Hippocampal formation (tissue), 2 donors: ENCODE results near the gene PCCA.
A peak's percentile ranks its signal among the peaks of the same experiment; 100 is the strongest.

Experiments used
- DNase-seq, 2 donors: peaks; one replicate each; lab custom pipeline; 2025; lab: John Stamatoyannopoulos, UW

The PCCA gene

DNA sequence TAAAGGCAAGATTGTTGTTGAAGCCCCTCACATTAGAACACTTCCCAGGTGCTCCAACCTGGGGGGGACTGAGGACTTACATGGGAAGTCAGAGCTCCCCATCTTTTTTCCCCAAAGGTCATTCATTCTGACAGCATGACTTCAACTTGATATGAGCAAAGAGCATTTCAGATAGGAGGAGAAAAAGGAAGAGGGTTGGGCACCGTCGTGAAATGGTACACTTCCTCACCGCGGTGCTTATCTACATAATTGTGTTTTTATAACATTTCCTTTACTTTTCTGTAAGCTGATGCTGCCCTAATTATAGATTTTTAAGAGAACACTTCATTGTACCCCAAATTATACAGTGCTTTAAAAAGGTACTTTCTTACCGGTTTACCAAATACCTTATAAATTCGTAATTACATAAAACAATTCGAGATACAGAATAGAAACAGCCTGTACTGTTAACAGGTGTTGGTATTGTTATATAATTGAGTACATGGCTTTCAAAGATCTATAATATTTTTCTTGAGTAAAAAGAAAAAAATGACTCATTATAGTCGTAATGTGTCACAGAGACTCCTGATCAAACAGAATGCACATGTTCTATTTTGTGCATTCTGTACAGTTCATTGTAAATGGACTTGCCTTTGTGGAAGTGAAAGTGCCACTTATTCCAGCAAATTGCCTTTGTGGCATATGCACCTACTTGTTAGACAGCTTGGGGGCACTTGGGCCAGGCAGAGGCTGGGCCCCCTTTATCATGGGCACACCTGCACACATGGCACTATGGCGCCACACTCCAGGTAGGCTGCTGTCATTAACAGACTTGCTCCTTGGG, 417.9 kb downstream of the PCCA start:
- DNase-seq: no peak

GRCh38 chr13:100508455-100508854, 419.6 kb downstream of the PCCA start:
- no peak for DNase-seq

DNA sequence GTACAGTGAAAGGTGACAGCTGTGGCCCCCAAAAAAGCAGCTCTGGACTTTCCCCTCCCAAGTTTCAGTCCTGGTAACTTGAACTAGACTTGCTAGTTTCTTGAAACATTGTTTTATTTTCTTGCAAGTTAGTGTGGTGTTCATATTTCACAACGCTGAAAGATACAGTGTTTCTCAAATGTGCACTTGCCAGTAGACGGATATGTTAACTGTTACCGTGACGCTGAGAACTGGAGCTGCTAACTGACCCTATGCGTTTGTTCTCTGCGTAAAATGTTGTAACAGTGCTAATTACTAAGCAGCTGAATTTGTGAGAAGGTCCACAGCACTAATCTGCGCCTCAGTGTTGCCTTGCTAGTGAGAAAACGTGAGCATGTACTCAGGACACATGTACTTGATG, 420.1 kb downstream of the PCCA start:
- DNase-seq: no peak

GRCh38 chr13:100510208-100510957, 421.5 kb downstream of the PCCA start:
- no peak for DNase-seq

DNA sequence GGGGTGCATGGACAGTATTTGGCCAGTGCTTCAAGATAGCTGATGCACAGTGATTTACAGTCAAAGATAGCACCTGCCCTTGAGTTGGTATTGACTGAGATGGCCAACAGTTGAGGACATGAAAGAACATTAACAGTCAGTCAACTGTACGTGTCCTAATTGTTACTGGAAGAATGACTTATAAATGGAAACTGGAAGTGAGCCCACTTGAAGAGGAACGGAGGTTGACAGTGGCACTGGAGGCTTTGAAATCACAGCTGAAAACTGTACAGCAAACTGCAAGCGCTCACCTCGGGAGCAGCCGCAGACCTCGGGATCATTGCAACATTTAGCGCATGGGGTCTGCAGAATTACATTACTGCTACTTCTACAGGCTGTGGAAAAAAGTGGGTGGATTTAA, 422.6 kb downstream of the PCCA start:
- no peak for DNase-seq

DNA sequence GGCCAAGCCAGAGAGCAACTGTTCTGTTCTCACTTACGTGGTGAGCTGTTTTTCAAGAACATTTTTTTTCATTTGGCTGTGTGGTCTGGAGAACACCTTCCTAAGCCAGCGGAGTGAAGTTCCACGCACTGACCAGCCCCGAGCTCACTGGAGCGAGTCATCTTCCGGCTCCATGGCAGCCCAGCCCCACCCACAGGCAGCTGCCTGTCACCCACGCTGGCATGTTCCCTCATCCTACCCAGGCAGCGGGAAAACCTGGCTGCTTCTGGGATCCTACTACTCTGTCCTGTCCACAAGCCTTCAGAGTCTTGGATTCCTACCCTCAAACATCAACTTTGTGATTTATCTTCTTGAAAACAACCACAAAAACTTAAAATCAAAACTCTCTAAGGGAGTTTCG, 423.5 kb downstream of the PCCA start:
- no peak for DNase-seq

GRCh38 chr13:100513171-100513570, 424.3 kb downstream of the PCCA start:
- DNase-seq: no peak

- DNase-seq: no peak
These were observed 425.2 kb downstream of the PCCA start for GRCh38 chr13:100513987-100514670.

DNA sequence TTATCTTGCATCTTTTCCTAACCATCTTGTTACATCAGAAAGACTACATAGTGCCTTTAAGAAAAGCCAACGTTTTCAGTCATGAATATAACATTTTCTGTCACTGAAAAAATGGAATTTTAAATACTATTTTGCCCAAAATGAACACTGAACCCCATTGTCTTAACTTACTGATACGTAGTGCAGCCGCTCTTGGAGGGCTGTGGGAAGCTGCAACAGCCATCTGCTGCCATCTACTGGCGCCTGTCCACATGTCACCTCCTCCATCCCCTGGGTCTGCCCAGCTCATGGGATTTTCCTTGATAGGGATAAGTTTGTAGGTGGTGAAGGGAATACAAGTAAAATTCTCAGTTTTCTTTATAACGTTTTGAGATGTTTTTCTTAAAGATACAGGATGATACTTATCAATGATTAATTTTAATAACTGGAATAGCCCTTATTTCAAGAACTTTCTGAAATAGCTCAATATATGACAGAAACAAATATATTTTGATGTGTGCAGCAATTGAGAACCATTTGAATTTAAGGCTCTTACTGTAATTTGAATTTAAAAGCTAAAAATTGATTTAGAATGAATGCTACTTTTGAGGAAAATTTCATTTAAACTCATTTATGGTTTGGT, 426.0 kb downstream of the PCCA start:
- DNase-seq: peak; percentile 60 to 88

DNA sequence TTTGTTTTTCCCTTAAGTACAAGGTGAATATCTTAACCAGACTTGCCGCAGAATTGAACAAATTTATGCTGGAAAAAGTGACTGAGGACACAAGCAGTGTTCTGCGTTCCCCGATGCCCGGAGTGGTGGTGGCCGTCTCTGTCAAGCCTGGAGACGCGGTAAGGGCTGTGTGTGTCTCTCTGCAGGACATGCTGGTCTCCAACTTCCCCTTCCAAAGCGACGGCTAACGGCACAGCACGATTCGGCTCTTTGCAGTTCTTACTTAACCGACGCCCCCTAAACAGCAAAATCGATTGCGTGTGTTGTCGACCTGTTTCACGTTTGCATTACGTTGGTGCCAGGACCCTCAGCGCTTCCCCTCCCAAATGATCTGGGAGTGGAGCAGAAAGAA, 426.5 kb downstream of the PCCA start:
- no peak for DNase-seq

DNA sequence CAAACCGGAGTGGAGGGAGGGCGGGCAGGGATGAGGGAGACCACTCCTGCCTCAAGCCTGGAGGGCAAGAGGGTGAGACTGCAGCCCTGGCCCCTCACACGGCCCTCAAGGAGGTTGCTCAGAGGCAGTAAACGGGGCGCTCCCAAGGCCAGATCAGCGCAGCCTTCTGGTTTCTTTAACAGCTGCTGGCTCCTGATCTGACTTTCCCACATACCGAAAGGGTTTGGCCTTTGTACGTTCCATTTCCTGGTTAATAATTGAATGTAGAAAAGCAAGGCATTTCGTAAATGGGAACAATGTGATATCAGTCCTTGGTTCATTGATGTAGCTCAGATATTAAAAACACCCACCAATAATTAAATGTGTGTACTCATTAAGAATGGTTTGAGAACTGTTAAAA, 428.2 kb downstream of the PCCA start:
- no peak for DNase-seq

GRCh38 chr13:100517728-100518127, 428.8 kb downstream of the PCCA start:
- no peak for DNase-seq

- no peak for DNase-seq
These were observed 429.6 kb downstream of the PCCA start for GRCh38 chr13:100518394-100519062.

DNA sequence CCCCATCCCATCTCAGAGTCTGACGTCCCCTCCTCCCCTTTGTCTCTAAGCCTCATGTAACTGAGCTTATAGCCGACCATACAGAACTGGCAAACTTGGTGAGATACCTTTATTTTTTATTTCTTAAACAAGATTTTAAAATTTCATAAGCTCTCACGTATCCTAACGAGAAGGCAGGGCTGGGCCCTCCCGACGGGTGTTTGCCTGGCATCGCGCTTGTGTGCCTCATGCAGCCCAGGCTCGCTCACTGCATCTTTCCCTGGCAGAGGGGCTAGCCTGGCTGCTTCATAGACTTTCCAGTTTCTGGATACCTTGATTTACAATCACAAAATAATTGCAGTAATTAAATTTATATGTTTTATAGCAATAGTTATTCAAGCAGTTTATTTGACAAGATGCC, 430.7 kb downstream of the PCCA start:
- no peak for DNase-seq

GRCh38 chr13:100520936-100521850, 432.3 kb downstream of the PCCA start:
- no peak for DNase-seq

GRCh38 chr13:100521851-100522617, 433.1 kb downstream of the PCCA start:
- no peak for DNase-seq

- no peak for DNase-seq
These were observed 433.9 kb downstream of the PCCA start for GRCh38 chr13:100522618-100523309.

DNA sequence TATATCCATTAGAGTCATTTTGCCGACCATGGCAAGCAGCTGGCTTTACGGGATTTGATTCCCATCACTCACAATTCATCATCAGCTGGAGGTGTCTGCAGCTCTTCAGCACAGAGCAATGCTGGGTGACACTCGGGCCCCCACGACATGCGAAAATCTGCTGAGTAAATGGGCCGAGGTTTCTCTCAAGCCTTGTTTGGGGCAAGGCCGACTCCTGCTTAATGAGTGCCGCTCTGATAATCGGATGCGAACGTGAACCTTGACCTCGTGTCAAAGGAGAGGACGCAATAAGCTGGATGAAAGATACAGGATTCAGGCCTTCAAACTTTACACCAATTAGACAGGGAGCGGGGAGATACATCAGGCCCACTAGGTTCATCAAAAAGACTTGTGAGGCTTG, 434.5 kb downstream of the PCCA start:
- DNase-seq: no peak

DNA sequence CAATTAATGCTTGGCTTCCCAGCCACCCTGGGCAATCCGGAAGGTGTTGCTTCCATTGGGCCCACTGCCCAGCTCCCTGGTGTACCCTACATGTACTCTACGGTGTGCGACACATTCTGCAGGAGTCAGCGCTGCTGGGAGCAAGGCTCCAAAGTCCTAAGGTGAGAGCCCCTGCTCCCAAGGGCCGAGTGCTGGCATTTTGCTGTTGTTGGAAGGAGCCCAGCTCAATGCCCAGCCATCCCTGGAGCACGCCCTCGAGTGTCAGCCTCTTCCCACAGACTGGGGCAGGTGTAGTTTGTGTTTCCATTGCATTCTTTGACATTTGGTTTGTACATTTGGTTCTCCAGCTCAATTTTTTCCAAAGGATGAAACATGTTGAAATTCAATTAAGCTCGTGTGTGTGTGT, 435.1 kb downstream of the PCCA start:
- DNase-seq: no peak
